Smooth muscle cell (in vitro differentiated cells): ENCODE measurements around the gene POU3F2. TPM values are rescaled to one million over a fixed set of nuclear protein-coding genes. Genes with fewer than 3 reads are reported as not detected.

ENCODE experiments used
- DNase-seq: peaks from one replicate; lab custom pipeline; 2025; ENCODE audit not compliant: unreplicated experiment; lab: John Stamatoyannopoulos, UW
- H2AFZ ChIP-seq: fragments of 200-600 bp; sonication (generic); 2 replicates; pipeline ENCODE4 v1.6.0; 2016; ENCODE audit warnings: antibody characterized with exemption, low read depth, mild to moderate bottlenecking
- H3F3A ChIP-seq: fragments of 200-600 bp; sonication (generic); 2 replicates; pipeline ENCODE4 v1.6.0; 2017; ENCODE audit warnings: antibody characterized with exemption, low read depth
- H3K27ac ChIP-seq: fragments of 200-600 bp; sonication (generic); 2 replicates; pipeline ENCODE4 v1.5.1; 2016; ENCODE audit warnings: low read depth, mild to moderate bottlenecking
- H3K27me3 ChIP-seq: fragments of 200-600 bp; sonication (generic); 2 replicates; pipeline ENCODE4 v1.6.1; 2016; ENCODE audit warnings: low read depth, mild to moderate bottlenecking
- H3K36me3 ChIP-seq: fragments of 200-600 bp; sonication (generic); 2 replicates; pipeline ENCODE4 v1.5.1; 2016; ENCODE audit warnings: low read depth
- H3K4me1 ChIP-seq: fragments of 200-600 bp; sonication (generic); 2 replicates; pipeline ENCODE4 v1.5.1; 2016; ENCODE audit warnings: low read depth
- H3K4me2 ChIP-seq: fragments of 200-600 bp; sonication (generic); 2 replicates; pipeline ENCODE4 v1.6.0; 2016; ENCODE audit warnings: mild to moderate bottlenecking
- H3K4me3 ChIP-seq: fragments of 200-600 bp; sonication (generic); 2 replicates; pipeline ENCODE4 v1.5.1; 2016; ENCODE audit warnings: mild to moderate bottlenecking
- H3K79me2 ChIP-seq: fragments of 200-600 bp; sonication (generic); 2 replicates; pipeline ENCODE4 v1.6.0; 2016; ENCODE audit warnings: low read depth, mild to moderate bottlenecking
- H3K9ac ChIP-seq: fragments of 200-600 bp; sonication (generic); 2 replicates; pipeline ENCODE4 v1.6.0; 2016; ENCODE audit warnings: low read depth
- H3K9me3 ChIP-seq: fragments of 200-600 bp; sonication (generic); replicated peaks from 2 replicates; pipeline ENCODE4 v1.5.1; 2016; ENCODE audit warnings: low read depth
- H4K20me1 ChIP-seq: fragments of 200-600 bp; sonication (generic); 2 replicates; pipeline ENCODE4 v1.6.0; 2016; ENCODE audit warnings: low read depth
- WGBS: methylation state at CpG from one replicate; pipeline ENCODE4 v1.1.7; 2016; ENCODE audit warnings: low lambda C conversion rate; 5-methylcytosine and 5-hydroxymethylcytosine counted together
- polyA plus RNA-seq: library from polyadenylated mRNA; unstranded; fragments of >200 nt; fragmentation: Nextera tagmentation; extraction: Ambion mirVana; gene quantifications from 2 replicates; pipeline ENCODE4 v1.2.1, GENCODE V29; 2016
- total RNA-seq: library from RNA; depleted of rRNA; stranded (reverse); fragments of >200 nt; gene quantifications from 2 replicates; pipeline ENCODE4 v1.2.3, GENCODE V29; 2014
- TF ChIP-seq, protein P1 (sequence below): fragments of 200-600 bp; sonication (generic); IDR thresholded peaks from 2 replicates; pipeline ENCODE4 v1.5.1; 2017; ENCODE audit warnings: borderline replicate concordance, mild to moderate bottlenecking, antibody characterized with exemption; ENCODE audit not compliant: insufficient read depth, poor library complexity, severe bottlenecking

Gene POU3F2
- total and polyA plus RNA-seq, 2 experiments from 2014 or later: not detected

DNA sequence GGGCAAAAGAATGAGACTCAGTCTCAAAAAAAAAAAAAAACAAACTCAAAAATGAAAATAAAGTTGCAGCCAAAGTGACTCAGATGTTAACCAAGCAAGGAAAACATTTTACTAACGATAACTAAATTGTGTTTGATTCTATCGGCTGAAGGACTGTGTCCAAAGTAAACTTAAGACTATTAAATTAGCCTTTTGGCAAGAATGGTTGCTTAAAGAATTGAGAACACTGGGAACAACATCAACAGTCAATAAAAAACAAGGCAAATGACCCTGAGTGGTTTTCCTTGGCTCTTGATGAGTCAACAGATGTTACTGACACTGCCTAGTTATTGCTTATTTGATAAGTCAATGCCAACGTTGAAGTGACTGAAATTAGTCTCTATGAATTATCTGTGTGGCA is 36.7 kb downstream of the POU3F2 start:
- Histone ChIP-seq H3K4me3 (no peak overlapping the region), H3K9ac (no peak overlapping the region), H3F3A (no peaks in the 10 kb centered on the region), H3K9me3 (no peaks in the 10 kb centered on the region), H3K27ac (no peak overlapping the region), H3K27me3 (no peaks in the 10 kb centered on the region), H3K4me1 (no peaks in the 10 kb centered on the region), H2AFZ (no peak overlapping the region), H3K36me3 (peaks cover 13% of the 10 kb centered on the region), H3K79me2 (no peaks in the 10 kb centered on the region), H4K20me1 (no peaks in the 10 kb centered on the region), H3K4me2 (no peak overlapping the region)
- WGBS: 94% methylated on average over 3 of the region's 3 CpGs
- TF ChIP-seq, protein P1, sequence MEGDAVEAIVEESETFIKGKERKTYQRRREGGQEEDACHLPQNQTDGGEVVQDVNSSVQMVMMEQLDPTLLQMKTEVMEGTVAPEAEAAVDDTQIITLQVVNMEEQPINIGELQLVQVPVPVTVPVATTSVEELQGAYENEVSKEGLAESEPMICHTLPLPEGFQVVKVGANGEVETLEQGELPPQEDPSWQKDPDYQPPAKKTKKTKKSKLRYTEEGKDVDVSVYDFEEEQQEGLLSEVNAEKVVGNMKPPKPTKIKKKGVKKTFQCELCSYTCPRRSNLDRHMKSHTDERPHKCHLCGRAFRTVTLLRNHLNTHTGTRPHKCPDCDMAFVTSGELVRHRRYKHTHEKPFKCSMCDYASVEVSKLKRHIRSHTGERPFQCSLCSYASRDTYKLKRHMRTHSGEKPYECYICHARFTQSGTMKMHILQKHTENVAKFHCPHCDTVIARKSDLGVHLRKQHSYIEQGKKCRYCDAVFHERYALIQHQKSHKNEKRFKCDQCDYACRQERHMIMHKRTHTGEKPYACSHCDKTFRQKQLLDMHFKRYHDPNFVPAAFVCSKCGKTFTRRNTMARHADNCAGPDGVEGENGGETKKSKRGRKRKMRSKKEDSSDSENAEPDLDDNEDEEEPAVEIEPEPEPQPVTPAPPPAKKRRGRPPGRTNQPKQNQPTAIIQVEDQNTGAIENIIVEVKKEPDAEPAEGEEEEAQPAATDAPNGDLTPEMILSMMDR: no peak
- DNase-seq: no peak

DNA sequence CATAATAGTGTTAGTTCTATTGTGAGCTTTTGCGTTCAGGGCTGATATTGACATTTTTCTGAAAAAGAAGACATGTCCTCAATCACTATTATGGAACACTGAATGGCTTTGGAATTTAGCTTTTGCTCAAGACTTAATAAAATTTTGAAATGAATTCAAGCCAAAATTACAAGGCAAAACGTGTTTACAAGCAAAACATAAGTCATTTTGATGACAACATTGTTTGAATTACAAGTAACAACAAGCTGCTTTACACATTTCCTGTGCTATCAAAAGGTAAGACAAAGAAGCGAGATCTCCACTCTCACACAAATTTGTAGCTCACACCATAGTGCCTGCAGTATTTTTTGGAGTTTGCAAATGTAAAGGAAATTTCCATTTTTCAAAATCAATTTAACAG is 37.4 kb downstream of the POU3F2 start:
- H3K4me1 ChIP-seq: no peaks in the 10 kb centered on the region
- DNase-seq: no peak
- H3K9ac ChIP-seq: no peak overlapping the region
- H3K36me3 ChIP-seq: peaks cover 13% of the 10 kb centered on the region
- H3F3A ChIP-seq: no peaks in the 10 kb centered on the region
- no peaks in the 10 kb centered on the region for H4K20me1 ChIP-seq
- H3K27me3 ChIP-seq: no peaks in the 10 kb centered on the region
- H3K4me2 ChIP-seq: no peak overlapping the region
- no peaks in the 10 kb centered on the region for H3K9me3 ChIP-seq
- WGBS: 94% methylated on average over 3 of the region's 3 CpGs
- no peaks in the 10 kb centered on the region for H3K79me2 ChIP-seq
- H3K4me3 ChIP-seq: no peak overlapping the region
- H2AFZ ChIP-seq: no peak overlapping the region
- TF ChIP-seq, protein P1: no peak
- H3K27ac ChIP-seq: no peak overlapping the region

DNA sequence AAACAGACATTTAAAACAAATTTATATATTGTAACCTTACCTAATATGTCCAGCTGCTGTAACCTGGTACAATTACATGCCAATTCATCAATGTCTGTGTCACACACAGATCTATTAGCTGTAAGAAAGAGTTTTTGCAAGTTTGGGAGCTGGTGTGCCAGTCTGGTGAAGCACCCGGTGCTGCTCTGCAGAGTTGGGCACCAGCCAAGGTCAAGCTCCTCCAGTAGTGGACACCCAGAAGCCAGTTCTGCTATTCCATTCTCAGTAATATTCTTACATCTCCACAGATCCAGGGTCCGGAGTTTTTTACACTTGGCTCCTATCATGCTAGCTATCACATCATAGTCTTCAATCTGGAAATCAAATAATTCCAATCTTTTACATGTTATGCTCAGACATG is 41.0 kb downstream of the POU3F2 start:
- H3K79me2 ChIP-seq: no peaks in the 10 kb centered on the region
- no peak overlapping the region for H2AFZ ChIP-seq
- no peaks in the 10 kb centered on the region for H3F3A ChIP-seq
- no peaks in the 10 kb centered on the region for H3K9me3 ChIP-seq
- H3K4me1 ChIP-seq: no peaks in the 10 kb centered on the region
- H3K36me3 ChIP-seq: peaks cover 10% of the 10 kb centered on the region
- H3K4me2 ChIP-seq: no peak overlapping the region
- 96% methylated on average over 2 of the region's 2 CpGs for WGBS
- no peak overlapping the region for H3K4me3 ChIP-seq
- H4K20me1 ChIP-seq: no peaks in the 10 kb centered on the region
- H3K27ac ChIP-seq: no peak overlapping the region
- no peak overlapping the region for H3K9ac ChIP-seq
- no peak for DNase-seq
- H3K27me3 ChIP-seq: no peaks in the 10 kb centered on the region
- TF ChIP-seq, protein P1: no peak

DNA sequence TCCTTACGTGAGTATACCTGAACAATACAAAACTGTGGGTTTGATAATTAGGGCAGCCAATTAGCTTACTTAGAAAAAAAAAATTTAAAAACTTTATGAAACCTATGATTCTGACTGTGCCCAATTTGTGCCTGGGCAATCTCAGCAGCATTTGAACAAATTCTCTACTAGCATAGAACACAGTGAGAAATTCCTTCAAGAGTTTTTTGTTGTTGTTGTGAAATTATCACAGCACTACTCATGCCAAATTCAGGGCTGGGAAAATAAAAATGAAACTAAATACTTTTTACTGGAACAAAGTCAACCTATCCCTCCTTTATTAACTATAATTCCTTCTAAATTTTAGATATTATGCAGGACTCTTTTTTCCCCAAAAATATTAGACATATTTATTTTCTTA is 42.9 kb downstream of the POU3F2 start:
- no peaks in the 10 kb centered on the region for H3F3A ChIP-seq
- no peak overlapping the region for H3K9ac ChIP-seq
- H3K4me3 ChIP-seq: no peak overlapping the region
- no peak overlapping the region for H3K4me2 ChIP-seq
- H3K9me3 ChIP-seq: no peaks in the 10 kb centered on the region
- H3K27ac ChIP-seq: no peak overlapping the region
- H3K36me3 ChIP-seq: peaks cover 2% of the 10 kb centered on the region
- no peaks in the 10 kb centered on the region for H4K20me1 ChIP-seq
- H3K4me1 ChIP-seq: no peaks in the 10 kb centered on the region
- TF ChIP-seq, protein P1: no peak
- no peak overlapping the region for H2AFZ ChIP-seq
- WGBS: 76% methylated on average over 1 of the region's 1 CpG
- no peaks in the 10 kb centered on the region for H3K79me2 ChIP-seq
- DNase-seq: no peak
- no peaks in the 10 kb centered on the region for H3K27me3 ChIP-seq
